Measurements from ENCODE around the gene KIAA1191.

Gene KIAA1191

DNA sequence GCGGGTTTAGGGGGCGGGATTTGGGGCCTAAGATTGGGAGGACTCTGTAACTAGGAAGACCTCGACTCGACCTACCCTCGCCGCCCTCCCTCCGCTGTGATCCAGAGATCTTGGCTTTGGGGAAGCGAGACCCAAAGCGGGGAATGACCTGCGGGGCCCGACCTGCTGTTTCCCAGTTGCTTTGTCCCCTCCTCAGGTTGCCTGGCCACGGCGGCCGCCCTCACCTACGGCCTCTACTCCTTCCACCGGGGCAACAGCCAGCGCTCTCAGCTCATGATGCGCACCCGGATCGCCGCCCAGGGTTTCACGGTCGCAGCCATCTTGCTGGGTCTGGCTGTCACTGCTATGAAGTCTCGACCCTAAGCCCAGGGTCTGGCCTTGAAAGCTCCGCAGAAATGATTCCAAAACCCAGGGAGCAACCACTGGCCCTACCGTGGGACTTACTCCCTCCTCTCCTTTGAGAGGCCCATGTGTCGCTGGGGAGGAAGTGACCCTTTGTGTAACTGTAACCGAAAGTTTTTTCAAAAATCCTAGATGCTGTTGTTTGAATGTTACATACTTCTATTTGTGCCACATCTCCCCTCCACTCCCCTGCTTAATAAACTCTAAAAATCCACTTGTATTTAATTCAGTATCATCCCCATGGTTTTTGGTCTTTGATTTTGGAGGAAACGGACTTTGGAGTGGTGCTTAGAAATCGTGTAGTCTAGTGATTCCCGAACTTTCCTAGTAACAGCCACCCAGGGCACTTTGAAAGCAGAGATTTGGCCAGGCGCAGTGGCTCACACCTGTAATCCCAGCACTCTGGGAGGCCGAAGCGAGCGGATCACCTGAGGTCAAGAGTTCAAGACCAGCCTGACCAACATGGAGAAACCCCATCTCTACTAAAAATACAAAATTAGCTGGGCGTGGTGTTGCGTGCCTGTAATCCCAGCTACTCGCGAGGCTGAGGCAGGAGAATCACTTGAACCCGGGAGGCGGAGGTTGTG, 27.9 kb upstream of the KIAA1191 start:
- DNase-seq, result peak in 1 of 4 experiments; percentile 71

DNA sequence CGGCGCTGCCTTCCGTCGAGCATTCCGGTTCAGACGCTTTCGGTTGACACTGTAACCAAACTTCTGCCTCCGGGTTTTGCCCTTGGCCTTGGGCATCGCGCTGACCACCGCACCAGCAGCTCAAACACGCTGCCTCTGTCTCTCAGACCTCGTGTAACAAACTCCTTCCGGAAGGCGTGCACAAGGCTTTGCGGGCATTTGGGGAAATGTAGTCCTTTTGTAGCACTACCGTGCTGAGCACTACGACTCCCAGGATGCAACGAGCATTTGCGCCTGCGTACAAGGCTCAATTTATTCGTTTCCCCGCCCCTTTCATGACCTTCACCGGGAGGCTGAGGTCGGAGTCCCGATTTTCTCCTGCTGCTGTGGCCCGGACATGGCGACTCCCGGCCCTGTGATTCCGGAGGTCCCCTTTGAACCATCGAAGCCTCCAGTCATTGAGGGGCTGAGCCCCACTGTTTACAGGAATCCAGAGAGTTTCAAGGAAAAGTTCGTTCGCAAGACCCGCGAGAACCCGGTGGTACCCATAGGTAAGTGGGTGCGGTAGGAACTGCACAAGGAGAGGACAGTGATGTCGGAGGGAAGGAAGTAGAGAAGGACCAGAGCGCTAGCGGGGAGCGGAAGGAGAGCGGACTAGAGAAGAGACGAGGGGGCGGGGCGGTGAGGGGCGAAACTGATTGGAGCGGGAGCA, 27.0 kb upstream of the KIAA1191 start, which contains the start of the genes HIGD2A and NOP16:
Gene HIGD2A, plus strand, starts transcription at position 308 of the 691 bp plus-strand sequence. Its CDS starts 69 bp downstream, at position 377.
Gene NOP16, minus strand, starts transcription at position 155 of the 691 bp plus-strand sequence. Its CDS starts 59 bp downstream, at position 96.
- DNase-seq, result peak; percentile 90 to 97 (median 94)

DNA sequence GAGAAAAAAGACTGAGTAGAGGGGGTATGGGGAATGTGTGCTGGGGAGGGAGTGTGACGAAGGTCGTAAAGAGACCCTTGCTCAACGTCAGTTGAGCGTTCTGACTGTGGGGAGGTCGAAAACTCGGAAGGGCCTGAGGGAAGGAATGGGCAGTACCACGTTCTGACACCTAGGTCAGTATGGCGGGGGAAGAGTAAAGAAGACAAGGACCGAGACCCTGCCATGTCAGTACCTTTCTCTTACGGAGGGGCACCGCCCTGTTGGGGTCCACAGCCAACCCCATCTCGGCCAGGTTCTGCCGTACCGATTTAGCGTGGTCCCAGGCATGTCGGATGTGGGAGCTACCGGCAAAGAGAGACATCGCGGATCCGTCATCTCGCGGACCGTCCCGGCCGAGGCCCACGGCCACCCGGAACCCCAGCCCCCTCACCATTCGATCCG, 26.5 kb upstream of the KIAA1191 start:
- DNase-seq, result no peak

DNA sequence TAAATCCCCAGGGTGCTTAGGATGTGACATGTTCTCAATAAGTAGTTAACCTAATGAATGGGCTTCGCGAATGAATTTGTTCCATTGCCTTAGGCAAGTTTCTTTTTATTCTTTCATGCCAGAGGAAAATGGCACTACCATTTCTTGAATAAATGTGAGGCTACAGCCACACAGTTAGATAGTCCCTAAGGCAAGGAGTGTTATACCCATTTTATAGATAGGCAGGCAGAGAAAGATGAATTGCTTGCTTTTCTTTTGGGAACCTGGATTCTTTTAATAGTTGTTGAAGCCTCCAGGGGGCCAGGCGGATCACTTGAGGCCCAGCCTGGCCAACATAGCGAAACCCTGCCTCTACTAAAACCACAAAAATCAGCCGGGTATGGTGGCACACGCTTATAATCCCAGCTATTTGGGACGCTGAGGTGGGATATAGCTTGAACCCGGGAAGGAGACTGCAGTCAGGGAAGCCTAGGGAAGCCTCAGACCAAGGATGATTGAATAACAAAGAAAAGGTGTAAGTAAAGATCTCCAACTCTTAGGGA, 25.9 kb upstream of the KIAA1191 start:
- DNase-seq, result no peak

DNA sequence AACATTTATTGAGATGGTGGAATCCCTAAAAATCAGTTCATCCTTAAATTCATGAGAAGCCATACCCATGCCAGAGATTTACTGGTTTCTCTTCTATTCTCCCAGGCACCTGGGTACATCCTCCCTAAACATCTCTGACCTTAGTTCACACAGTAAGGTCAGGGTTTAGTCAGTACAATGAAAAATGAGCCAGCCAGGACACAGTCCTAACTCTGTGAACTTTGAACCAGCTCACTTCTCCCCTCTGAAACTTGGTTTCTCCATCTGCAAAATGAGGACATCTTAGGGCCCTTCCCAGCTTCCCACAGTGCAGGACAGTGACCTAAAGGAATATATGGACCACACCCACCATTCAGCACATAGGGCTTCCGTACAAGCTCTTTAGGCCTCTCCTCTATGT, 24.9 kb upstream of the KIAA1191 start:
- no peak for DNase-seq

DNA sequence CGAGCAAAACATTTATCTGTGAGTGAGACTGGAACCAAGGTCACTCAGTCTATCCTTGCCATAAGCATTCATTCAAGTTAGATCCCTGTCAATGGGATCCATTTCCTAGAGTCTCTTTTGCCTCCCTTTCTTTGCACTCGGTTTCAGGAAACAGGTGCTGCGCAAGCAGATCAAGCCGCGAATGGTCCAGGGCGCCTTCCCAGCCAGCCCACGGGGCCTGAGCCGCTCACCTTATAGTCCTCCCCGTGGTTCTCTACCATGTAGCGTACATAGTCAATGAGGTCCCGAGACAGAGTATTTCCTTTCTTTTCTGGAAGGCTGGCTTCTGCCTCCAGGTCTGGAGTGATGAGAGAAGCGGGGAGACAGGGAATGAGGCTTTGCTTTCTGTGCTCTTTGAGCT, 23.4 kb upstream of the KIAA1191 start:
- no peak for DNase-seq

DNA sequence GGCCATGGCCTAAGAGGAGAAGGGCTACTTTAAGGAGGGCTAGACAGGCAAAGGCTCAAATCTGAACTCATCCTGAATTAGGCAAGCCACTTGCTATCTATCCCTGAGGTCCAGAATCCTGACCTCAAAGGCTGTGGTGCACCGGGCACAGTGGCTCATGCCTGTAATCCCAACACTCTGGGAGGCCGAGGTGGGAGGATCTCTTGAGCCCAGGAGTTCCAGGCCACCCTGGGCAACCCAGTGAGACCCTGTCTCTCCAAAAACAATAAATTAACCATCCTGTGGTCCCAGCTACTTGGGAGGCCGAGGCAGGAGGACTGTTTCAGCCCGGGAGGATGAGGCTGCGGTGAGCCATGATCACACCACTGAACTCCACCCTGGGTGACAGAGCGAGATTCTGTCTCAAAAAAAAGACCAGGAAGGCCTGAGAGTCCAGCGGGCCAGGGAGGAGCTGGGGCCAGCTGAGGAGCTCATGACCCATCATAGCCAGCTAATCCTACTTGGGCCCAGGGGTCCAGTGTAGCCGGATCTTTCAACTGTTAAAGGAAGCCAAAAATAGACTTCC, 22.9 kb upstream of the KIAA1191 start:
- no peak for DNase-seq

DNA sequence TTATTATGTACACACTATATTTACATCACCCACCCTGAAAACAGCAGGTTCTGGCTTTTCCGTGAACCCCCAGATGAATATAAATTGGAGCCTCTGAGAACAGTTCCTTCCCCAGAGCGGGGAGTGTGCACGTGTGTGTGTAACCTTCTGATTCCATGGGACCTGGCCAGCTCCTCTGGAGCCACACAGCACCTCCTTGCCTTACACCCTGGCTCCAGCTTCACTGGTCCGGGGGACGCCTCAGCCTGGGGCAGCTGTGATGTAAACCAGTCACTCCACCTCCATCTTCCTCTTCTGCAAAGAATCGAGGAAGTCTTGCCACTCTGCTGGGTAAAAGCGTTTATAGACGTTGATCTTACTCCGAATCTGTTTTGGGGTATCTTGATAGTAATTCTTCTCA, 22.4 kb upstream of the KIAA1191 start:
- DNase-seq, result no peak

DNA sequence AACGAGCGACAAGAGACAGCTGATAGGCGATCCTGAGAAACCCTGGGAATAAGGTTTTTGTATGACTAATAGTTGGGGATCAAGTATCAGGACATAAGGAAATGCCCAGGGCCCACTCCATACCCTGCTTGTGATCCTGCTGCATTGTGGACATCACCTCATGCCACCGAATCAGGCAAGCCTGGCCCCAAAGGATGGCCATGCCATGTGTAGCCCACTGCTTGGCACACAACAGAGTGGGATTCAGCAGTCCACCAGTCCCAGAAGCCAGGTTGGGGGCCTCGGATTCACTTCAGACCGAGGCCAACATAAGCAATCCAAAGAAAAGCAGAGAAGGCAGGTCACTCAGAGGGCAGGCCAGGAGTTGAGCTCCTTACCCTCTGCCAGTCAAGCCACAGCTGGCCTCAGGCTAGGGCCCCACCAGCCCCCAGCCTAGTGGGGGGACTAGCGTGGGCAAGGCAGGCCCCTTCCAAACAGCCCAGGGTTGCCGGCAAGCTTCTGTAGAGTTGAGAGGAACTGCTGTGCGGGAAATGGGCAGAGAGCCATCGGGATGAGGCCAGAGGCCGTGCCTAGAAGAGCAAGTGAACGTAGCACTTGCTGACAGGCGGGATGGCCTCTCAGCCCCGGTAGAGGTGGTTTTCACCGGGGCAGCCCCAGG, 21.8 kb upstream of the KIAA1191 start:
- no peak for DNase-seq

DNA sequence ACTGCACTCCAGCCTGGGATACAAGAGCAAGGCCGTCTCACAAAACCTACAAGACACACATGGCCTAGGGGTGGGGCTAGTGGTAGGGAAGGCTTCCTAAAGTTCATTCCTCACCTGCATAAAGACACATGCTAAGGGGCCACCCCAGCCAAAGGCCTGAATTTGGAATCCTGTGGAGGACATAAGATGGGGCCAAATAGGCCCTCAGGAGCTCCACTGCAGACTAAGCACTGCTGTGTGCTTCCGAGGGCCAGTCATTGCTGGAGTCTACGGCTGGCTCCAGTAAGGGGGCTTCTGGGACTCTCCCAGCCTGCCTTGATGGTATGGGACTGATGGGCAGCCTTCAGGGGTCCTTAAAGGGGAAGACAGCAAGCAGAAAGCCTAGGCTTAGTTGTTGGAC, 21.2 kb upstream of the KIAA1191 start:
- no peak for DNase-seq

DNA sequence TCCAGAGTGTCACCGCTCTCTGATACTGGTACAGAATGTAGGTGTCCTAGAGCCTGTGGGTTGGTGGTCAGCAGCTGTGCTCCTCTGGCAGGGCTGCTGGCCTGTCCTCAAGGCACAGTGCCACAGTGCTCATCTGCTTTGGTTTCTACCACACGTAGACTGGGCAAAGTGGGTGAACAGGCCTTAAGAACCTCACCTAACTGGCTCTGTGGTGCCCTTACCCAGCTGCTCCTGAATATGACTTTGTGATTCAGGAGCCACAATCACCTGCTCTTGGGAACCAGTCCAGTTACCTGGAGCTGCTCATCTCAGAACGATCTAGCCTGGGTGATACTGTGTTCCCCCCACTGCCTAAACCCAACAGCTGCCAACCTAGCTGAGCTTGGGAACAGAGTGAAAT, 20.4 kb upstream of the KIAA1191 start:
- DNase-seq, result no peak

DNA sequence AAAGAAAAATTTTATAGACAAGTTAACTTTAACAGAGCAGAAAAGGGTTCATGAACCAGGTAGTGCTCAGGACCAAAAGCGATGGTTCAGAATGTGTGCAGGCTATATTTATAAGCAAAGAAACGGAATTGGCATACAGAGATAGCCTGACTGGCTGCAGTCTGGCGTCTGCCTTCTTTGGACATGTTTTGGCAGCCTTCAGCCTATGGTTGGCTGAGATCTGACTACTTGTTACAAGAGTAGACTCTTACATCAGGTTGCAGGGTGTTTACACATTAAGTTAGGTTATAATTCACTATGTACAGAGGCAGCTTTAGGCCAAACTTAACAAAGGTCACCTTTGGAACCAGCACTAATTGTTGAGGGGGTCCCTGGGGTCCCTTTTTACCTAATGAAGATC, 19.9 kb upstream of the KIAA1191 start:
- no peak for DNase-seq

DNA sequence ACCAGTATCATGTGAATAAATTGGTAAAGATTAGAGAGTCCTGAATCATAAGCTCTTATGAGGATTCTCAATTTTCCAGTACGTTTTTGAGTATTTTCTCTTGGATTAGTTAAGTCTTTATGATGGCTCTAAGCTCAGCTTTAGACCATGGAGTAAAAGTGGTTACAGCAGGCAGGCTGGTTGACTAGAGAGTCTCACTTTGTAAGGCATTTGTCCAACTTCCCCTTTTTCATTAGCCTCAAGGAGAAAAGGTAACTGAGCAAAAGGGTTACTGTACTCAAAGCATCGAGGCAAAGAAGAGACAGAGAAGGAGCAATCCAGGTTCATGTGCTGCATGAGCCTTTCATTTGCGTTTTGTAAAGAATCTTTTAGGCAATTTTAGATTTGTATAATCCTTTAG, 18.3 kb upstream of the KIAA1191 start:
- no peak for DNase-seq

DNA sequence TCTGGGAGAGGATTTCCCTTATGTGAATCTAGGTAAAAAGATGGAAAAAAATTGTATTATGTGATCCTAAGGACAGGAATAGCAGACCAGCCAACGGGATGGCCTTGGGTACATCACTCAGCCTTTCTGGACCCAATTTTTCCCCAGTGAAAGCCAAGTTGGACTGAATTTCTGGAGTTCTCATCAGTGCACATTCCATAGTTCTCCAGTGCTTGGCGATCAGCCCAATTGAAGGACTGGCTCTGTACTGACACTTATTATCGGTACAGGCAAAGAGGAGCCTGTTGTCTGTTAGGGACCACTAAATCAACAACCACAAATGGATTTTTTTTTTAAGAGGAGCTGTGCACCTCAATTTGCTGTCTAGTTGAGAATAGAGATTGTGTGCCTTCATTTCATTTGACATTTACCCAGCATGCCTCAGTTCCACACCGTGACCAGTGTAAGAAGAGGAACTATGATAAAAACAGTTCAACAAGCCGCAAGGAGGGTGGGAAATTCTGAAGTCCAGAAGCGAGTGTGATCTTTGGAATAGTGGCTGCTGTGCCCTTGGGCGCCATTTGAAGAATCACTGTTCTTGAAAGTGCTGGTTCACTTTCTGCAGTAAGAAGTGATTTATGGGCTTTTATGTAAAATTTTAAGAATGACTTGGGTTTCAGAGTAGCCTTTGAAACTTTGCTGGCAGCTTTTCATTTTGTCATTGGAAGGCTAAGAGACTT, 11.7 kb upstream of the KIAA1191 start:
- no peak for DNase-seq

DNA sequence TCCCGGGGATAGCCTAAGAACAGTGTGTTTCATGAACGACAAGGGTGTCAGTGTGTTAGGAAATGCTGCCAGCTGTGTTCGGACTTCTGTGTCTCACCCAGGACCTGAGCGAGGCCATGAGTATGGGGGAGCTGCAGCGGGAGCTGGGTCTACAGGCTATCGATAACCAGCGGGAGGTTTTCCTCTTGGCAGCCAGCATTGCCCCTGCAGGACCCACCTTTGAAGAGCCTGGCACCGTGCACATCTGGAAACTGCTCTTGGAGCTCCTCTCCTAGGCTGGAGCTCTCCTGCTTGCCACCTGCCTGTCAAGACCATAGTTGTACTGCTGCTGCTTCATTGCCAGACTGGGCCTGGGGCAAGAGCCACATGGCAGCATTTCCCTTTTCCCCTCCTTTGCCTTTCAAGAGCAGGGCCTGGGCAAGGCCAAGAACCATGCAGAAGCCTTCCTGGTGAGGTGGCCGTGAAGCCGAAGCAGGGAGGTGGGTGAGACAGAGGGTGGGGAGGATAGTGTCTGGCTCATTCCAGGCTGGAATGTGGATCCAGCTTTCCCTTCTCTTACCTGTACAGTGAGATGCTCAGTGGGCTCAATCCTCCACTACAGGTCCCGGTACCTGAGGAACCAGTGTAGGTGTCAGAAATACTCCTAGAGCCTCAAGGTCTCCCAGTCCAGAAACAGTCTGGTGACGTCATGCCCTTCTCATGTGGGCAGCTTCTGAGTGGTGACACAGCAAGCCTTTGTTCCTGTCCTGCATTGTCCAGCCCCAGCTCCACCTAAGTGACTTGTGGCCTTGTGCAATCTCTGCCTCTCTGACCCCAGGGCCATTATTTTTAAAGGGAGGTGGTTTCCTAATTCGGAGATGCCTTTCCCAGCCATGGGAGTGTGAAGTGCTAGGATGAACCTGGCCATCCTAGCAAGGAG, 10.3 kb upstream of the KIAA1191 start:
- no peak for DNase-seq

DNA sequence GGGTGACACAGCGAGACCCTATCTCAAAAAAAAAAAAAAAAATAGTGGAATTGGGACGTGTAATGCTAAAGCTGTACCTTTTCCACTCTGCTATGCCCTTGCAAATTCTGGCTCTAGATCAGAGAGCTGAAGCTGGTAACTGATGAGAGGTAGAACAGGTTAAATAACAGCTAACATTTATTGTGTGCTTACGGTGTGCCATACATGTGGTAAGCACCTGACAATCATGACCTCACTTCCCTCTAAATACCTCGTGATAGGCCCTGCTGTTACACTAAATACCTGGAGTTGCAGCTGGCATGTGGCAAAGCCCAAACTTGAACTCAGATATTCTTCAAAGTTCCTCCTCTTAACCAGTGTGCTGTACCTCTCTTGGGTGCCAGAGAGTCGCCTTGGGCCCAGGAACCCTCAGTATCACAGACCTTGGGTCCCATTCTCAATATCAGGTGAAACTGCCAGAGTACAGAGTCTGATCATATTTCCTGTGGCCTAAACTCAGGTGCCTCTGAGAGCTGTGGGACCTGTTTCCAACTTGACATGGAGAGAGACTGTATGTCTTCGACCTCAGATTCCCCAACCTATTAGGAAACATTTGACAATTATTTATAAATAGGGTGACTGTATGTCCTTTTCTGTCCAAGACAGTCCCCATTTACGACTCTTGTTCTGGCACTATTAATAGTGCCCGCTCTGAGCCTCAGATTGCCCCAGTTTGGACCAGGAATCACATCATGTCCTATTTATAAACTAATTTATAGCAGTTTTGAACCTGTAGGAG, 8.6 kb upstream of the KIAA1191 start:
- DNase-seq, result no peak

DNA sequence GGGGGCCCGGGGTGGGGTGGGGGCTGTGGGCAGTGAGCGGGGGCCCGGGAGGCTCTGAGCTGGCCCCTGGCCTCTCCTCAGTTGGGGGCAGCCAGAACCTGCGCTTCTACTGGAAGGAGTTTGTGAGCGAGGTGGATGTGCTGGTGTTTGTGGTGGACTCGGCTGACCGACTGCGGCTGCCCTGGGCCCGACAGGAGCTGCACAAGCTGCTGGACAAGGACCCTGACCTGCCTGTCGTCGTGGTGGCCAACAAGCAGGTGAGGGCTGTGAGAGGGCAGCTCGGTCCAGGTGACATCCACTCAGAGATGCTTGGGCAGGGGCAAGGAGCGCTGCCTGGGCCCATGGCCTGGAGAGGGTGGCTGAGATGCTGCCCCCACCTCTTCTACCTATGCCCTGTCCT, 7.2 kb upstream of the KIAA1191 start:
- no peak for DNase-seq

DNA sequence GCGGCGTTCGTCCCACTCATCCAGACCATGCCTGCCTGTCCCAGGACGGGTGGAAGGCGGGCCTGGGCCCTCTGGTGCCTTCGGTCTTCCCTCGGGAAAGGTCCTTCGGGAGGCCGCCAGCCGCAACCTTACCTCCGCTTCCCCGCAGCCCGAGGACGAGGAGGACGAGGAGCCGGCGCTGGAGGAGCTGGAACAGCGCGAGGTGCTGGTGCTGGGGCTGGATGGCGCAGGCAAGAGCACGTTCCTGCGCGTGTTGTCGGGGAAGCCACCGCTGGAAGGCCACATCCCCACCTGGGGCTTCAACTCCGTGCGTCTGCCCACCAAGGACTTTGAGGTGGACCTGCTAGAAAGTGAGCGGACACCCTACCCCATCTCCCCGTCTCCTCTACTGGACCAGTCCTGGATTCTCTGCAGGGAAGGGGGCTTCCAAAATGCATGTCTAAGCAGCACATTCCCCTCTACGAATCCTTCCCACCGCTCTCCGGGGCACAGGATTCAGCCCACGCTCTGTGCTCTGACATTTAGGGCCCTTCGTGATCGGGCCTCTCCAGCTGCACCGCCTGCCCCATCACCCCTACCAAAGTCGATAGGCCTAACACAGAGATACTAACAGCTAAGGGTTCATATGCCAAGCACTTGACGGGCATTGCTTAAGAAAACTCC, 4.8 kb upstream of the KIAA1191 start:
- DNase-seq, result no peak
